ENCODE measurements around the gene RAB1B. TPM values are rescaled to one million over a fixed set of nuclear protein-coding genes. Genes with fewer than 3 reads are reported as not detected.
"Not testable (repeated sequence)": the region's sequence is repeated elsewhere in the genome, so short reads cannot be mapped to it uniquely, and the experiment has no call there.

Gene RAB1B
- total and polyA plus RNA-seq, 5 donors, result 114 to 170 (median 127) TPM

DNA sequence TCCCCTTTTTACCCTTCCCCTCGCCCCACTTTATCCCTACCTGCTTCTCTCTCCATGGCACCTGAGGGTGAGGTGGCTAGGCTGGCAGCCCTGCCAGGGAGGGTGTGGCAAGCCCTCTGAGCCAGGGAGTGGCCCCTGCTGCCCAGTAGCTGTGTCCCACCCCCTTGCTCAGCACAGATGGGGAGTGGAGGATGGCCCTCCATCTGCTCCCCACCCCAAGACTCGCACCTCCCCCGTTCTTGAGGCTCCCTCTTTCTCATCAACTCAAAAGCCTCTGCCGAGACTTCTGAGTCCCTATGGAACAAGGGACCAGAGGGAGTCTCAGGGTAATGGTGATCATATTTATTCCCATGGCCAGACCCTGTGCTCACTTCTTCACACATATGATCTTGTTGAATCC, 24.9 kb downstream of the RAB1B start:
- intact Hi-C loops (cut with DNase I), result no loop called here
- ATAC-seq (no peak), DNase-seq (no peak)
- Histone ChIP-seq H3K9me3 (ENCODE audit: control insufficient read depth, low read length) (no peaks in the 10 kb centered on the region), H3K4me3 (ENCODE audit: low read length) (no peak overlapping the region), H3K27me3 (ENCODE audit: control insufficient read depth, insufficient read depth) (no peaks in the 10 kb centered on the region), H3K27ac (ENCODE audit: low read length) (no peak overlapping the region), H3K4me1 (ENCODE audit: control insufficient read depth, insufficient read depth, low read length) (peaks cover 7% of the 10 kb centered on the region)
- WGBS, result 68% methylated on average over 4 of the region's 4 CpGs

GRCh38 chr11:66293777-66294625, 25.6 kb downstream of the RAB1B start:
- ATAC-seq, result no peak
- Histone ChIP-seq H3K9me3 (ENCODE audit: control insufficient read depth, low read length) (no peaks in the 10 kb centered on the region), H3K4me3 (ENCODE audit: low read length) (no peak overlapping the region), H3K27ac (ENCODE audit: low read length) (no peak overlapping the region), H3K4me1 (ENCODE audit: control insufficient read depth, insufficient read depth, low read length) (peaks cover 7% of the 10 kb centered on the region), H3K27me3 (ENCODE audit: control insufficient read depth, insufficient read depth) (no peaks in the 10 kb centered on the region)
- intact Hi-C loops (cut with DNase I), result no loop called here
- DNase-seq, result peak in 1 of 3 donors; percentile 44
- 81% methylated on average over 30 of the region's 30 CpGs for WGBS

DNA sequence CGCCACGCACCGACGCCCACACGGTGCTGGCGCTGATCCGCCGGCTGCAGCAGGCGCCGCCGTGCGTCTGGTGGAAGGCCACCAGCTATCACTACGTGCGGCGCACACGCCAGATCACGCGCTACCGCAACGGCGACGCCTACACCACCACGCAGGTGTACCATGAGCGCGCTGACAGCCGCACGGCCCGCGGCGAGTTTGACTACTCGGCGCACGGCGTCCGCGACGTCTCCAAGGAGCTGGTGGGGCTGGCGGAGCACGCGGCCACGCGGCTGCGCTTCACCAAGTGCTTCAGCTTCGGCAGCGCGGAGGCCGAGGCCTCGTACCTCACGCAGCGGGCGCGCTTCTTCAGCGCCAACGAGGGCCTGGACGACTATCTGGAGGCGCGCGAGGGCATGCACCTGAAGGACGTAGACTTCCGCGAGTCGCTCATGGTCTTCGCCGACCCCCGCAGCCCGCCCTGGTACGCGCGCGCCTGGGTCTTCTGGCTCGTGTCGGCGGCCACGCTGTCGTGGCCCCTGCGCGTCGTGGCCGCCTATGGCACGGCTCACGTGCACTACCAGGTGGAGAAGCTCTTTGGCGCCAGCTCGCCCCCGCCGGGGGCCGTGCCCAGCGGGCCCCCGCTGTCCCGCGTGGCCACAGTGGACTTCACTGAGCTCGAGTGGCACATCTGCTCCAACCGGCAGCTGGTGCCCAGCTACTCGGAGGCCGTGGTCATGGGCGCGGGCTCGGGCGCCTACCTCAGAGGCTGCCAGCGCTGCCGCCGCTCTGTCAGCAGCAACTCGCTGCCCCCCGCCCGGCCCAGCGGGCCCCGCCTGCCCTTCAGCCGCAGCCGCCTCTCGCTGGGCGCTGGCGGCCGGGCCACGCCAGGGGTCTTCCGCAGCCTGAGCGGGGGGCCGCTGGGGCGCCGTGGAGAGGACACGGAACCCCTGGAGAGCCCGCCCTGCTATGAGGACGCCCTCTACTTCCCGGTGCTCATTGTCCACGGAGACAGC, 26.5 kb downstream of the RAB1B start:
- WGBS, result 76% methylated on average over 123 of the region's 123 CpGs
- Histone ChIP-seq H3K27me3 (ENCODE audit: control insufficient read depth, insufficient read depth) (no peaks in the 10 kb centered on the region), H3K27ac (ENCODE audit: low read length) (no peak overlapping the region), H3K4me1 (ENCODE audit: control insufficient read depth, insufficient read depth, low read length) (peaks cover 3% of the 10 kb centered on the region), H3K9me3 (ENCODE audit: control insufficient read depth, low read length) (no peaks in the 10 kb centered on the region), H3K4me3 (ENCODE audit: low read length) (no peak overlapping the region)
- intact Hi-C loops (cut with DNase I), result no loop called here
- peak in 1 of 3 donors; percentile 46 for DNase-seq
- ATAC-seq, result no peak

DNA sequence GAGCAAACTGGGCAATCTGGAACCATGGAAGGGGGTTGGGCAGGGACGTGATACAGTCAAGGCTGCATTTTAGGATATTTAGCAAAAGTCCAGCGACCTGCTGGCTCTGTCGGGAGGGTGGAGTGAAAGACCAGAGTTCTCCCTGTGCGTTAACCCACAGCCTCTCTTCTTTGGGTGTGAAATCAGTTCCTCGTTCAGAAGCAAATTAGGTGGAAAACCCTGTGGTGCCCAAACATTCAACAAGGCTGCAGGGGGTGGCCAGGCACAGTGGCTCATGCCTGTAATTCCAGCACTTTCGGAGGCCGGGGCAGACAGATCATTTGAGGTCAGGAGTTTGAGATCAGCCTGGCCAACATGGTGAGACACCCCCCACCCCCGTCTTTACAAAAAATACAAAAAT, 29.2 kb downstream of the RAB1B start:
- Histone ChIP-seq H3K4me1 (ENCODE audit: control insufficient read depth, insufficient read depth, low read length) (no peaks in the 10 kb centered on the region), H3K9me3 (ENCODE audit: control insufficient read depth, low read length) (no peaks in the 10 kb centered on the region), H3K4me3 (ENCODE audit: low read length) (no peak overlapping the region), H3K27ac (ENCODE audit: low read length) (no peak overlapping the region), H3K27me3 (ENCODE audit: control insufficient read depth, insufficient read depth) (no peaks in the 10 kb centered on the region)
- 47% methylated on average over 8 of the region's 8 CpGs for WGBS
- ATAC-seq, result no peak
- intact Hi-C loops (cut with DNase I), result no loop called here
- DNase-seq, result peak in 1 of 3 donors; percentile 10

GRCh38 chr11:66299186-66299585, 30.7 kb downstream of the RAB1B start:
- H3K9me3 ChIP-seq (ENCODE audit: control insufficient read depth, low read length), result no peaks in the 10 kb centered on the region
- DNase-seq (peak; percentile 2 to 48 (median 11)), ATAC-seq (peak in 1 of 2 donors; percentile 37)
- no peaks in the 10 kb centered on the region for H3K27me3 ChIP-seq (ENCODE audit: control insufficient read depth, insufficient read depth)
- H3K27ac ChIP-seq (ENCODE audit: low read length), result no peak overlapping the region
- 51% methylated on average over 3 of the region's 3 CpGs for WGBS
- H3K4me1 ChIP-seq (ENCODE audit: control insufficient read depth, insufficient read depth, low read length), result no peaks in the 10 kb centered on the region
- intact Hi-C loops (cut with DNase I), result no loop called here
- no peak overlapping the region for H3K4me3 ChIP-seq (ENCODE audit: low read length)

DNA sequence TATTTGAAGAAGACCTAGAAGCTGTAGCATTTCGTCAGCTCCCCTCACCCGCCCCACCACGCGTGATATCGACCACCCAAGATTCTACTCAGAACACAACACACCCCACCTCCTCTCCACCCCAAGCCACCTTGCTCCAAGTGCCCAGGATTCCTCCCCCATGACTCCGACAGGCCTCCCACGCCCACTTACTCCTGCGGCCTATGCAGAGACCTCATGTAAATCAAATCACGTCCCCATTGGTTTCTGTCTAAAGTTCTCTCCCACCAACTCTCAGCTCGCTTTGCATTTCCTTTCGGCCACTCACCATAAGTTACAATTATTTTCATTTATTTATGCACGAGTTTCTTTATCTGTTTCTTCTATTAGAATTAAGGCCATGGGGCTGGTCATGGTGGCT, 34.2 kb downstream of the RAB1B start:
- DNase-seq (peak in 2 of 3 donors; percentile 3 to 4), ATAC-seq (no peak)
- Histone ChIP-seq H3K9me3 (ENCODE audit: control insufficient read depth, low read length) (no peaks in the 10 kb centered on the region), H3K4me1 (ENCODE audit: control insufficient read depth, insufficient read depth, low read length) (no peaks in the 10 kb centered on the region), H3K27me3 (ENCODE audit: control insufficient read depth, insufficient read depth) (no peaks in the 10 kb centered on the region), H3K4me3 (ENCODE audit: low read length) (no peak overlapping the region), H3K27ac (ENCODE audit: low read length) (no peak overlapping the region)
- WGBS, result 82% methylated on average over 12 of the region's 12 CpGs
- intact Hi-C loops (cut with DNase I), result no loop called here

DNA sequence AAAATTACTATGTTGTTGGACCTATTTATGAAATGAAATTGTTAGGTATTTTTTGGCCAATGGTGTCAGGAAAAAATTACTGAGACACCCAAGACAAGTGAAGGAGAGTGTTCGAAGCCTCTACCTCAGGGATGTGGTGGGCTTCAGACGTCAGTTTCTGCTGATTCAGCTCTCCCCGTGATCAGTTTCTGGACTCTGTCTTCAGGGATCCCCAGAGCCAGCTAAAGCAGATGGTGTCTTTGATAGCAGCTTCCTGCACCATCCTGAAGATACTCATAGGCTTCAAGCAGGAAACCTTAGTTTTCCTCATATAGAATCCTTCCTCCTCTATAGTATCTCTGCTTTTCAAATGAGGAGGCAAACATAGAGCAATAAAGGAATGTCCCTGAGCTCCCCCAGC, 41.0 kb downstream of the RAB1B start:
- ATAC-seq (no peak), DNase-seq (no peak)
- H3K4me3 ChIP-seq (ENCODE audit: low read length), result no peak overlapping the region
- H3K27ac ChIP-seq (ENCODE audit: low read length), result no peak overlapping the region
- H3K4me1 ChIP-seq (ENCODE audit: control insufficient read depth, insufficient read depth, low read length), result no peaks in the 10 kb centered on the region
- 44% methylated on average over 3 of the region's 3 CpGs for WGBS
- intact Hi-C loops (cut with DNase I), result no loop called here
- no peaks in the 10 kb centered on the region for H3K27me3 ChIP-seq (ENCODE audit: control insufficient read depth, insufficient read depth)
- no peaks in the 10 kb centered on the region for H3K9me3 ChIP-seq (ENCODE audit: control insufficient read depth, low read length)

GRCh38 chr11:66310324-66310723, 41.9 kb downstream of the RAB1B start:
- Histone ChIP-seq H3K9me3 (ENCODE audit: control insufficient read depth, low read length) (no peaks in the 10 kb centered on the region), H3K4me3 (ENCODE audit: low read length) (no peak overlapping the region), H3K27ac (ENCODE audit: low read length) (no peak overlapping the region), H3K27me3 (ENCODE audit: control insufficient read depth, insufficient read depth) (no peaks in the 10 kb centered on the region), H3K4me1 (ENCODE audit: control insufficient read depth, insufficient read depth, low read length) (no peaks in the 10 kb centered on the region)
- ATAC-seq (no peak), DNase-seq (peak in 2 of 3 donors; percentile 27 to 46)
- WGBS, result 75% methylated on average over 8 of the region's 8 CpGs
- intact Hi-C loops (cut with DNase I), result loop anchor here in 3 of 4 donors (2.0 to 10.0 kb wide), 3 partner anchors 18 to 77 kb away; no protein-coding TSS in a partner anchor

DNA sequence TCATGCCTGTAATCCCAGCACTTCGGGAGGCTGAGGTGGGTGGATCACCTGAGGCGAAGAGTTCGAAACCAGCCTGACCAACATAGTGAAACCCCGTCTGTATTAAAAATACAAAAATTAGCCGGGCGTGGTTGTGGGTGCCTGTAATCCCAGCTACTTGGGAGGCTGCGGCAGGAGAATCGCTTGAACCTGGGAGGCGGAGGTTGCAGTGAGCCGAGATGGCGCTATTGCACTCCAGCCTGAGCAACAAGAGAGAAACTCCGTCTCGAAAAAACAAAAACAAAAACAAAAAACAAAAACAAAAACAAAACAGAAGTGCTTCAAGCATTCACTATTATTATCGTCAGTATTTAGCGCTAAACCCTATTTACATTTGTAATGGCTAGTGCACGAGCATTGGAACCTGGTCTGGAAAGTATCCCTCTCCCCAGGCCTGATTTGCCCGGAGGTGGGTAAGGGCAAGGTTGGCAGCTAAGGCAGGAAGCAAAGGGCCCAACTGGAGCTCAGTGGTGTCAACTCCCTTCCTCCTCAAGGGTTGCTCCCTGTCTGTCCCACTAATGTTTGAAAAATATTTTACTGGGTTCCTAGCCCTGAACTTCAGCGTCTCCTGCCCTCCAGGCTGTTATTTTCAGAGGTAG, 42.5 kb downstream of the RAB1B start:
- intact Hi-C loops (cut with DNase I), result loop anchor here in 3 of 4 donors (2.0 to 10.0 kb wide), 3 partner anchors 18 to 76 kb away; no protein-coding TSS in a partner anchor
- H3K9me3 ChIP-seq (ENCODE audit: control insufficient read depth, low read length); H3K4me1 ChIP-seq (ENCODE audit: control insufficient read depth, insufficient read depth, low read length); H3K27me3 ChIP-seq (ENCODE audit: control insufficient read depth, insufficient read depth); H3K27ac ChIP-seq (ENCODE audit: low read length); H3K4me3 ChIP-seq (ENCODE audit: low read length); ATAC-seq: not testable (repeated sequence)
- 82% methylated on average over 18 of the region's 18 CpGs for WGBS
- peak in 1 of 3 donors; percentile 27 for DNase-seq

GRCh38 chr11:66311470-66311964, 43.1 kb downstream of the RAB1B start:
- H3K4me1 ChIP-seq (ENCODE audit: control insufficient read depth, insufficient read depth, low read length), result no peaks in the 10 kb centered on the region
- H3K27me3 ChIP-seq (ENCODE audit: control insufficient read depth, insufficient read depth), result no peaks in the 10 kb centered on the region
- no peak for ATAC-seq
- H3K9me3 ChIP-seq (ENCODE audit: control insufficient read depth, low read length), result no peaks in the 10 kb centered on the region
- no peak for DNase-seq
- intact Hi-C loops (cut with DNase I), result loop anchor here in 3 of 4 donors (2.0 to 10.0 kb wide), 3 partner anchors 17 to 76 kb away; no protein-coding TSS in a partner anchor
- H3K27ac ChIP-seq (ENCODE audit: low read length), result peak overlapping the region; percentile 94
- peak overlapping the region; percentile 59 for H3K4me3 ChIP-seq (ENCODE audit: low read length)
- 26% methylated on average over 26 of the region's 26 CpGs for WGBS

Measured in right cardiac atrium (tissue), 5 donors.